Hepatocyte (in vitro differentiated cells): ENCODE data around the gene OVAAL. TPM values are rescaled to one million over a fixed set of nuclear protein-coding genes. Genes with fewer than 3 reads are reported as not detected.

Experiments
- DNase-seq: peaks from one replicate; pipeline ENCODE4 v3.0.0-alpha.2; 2016; ENCODE audit warnings: low spot score
- H2AFZ ChIP-seq: fragments of 200-600 bp; sonication (generic); 2 replicates; pipeline ENCODE4 v1.6.0; 2016; ENCODE audit warnings: antibody characterized with exemption, mild to moderate bottlenecking
- H3K27ac ChIP-seq: fragments of 200-600 bp; sonication (generic); 2 replicates; pipeline ENCODE4 v1.5.1; 2016; ENCODE audit warnings: mild to moderate bottlenecking
- H3K27me3 ChIP-seq: fragments of 200-600 bp; sonication (generic); 2 replicates; pipeline ENCODE4 v1.6.1; 2016
- H3K36me3 ChIP-seq: fragments of 200-600 bp; sonication (generic); replicated peaks from 2 replicates; pipeline ENCODE4 v1.5.1; 2016; ENCODE audit warnings: low read depth; ENCODE audit not compliant: insufficient read depth
- H3K4me1 ChIP-seq: fragments of 200-600 bp; sonication (generic); 2 replicates; pipeline ENCODE4 v1.5.1; 2016; ENCODE audit warnings: mild to moderate bottlenecking, moderate library complexity; ENCODE audit not compliant: insufficient read depth
- H3K4me2 ChIP-seq: fragments of 200-600 bp; sonication (generic); 2 replicates; pipeline ENCODE4 v1.6.0; 2016
- H3K4me3 ChIP-seq: fragments of 200-600 bp; sonication (generic); 2 replicates; pipeline ENCODE4 v1.5.1; 2016; ENCODE audit warnings: mild to moderate bottlenecking
- H3K79me2 ChIP-seq: fragments of 200-600 bp; sonication (generic); 2 replicates; pipeline ENCODE4 v1.6.0; 2017; ENCODE audit warnings: mild to moderate bottlenecking
- H3K9me2 ChIP-seq: fragments of 200-600 bp; sonication (generic); replicated peaks from 2 replicates; pipeline ENCODE4 v1.6.0; 2017; ENCODE audit warnings: mild to moderate bottlenecking; ENCODE audit not compliant: insufficient read depth
- H3K9me3 ChIP-seq: fragments of 200-600 bp; sonication (generic); 2 replicates; pipeline ENCODE4 v1.5.1; 2016; ENCODE audit warnings: low read depth, mild to moderate bottlenecking
- H4K20me1 ChIP-seq: fragments of 200-600 bp; sonication (generic); 2 replicates; pipeline ENCODE4 v1.6.0; 2016; ENCODE audit warnings: mild to moderate bottlenecking; ENCODE audit not compliant: insufficient read depth, poor library complexity, severe bottlenecking
- CTCF ChIP-seq: fragments of 200-600 bp; sonication (generic); IDR thresholded peaks from 2 replicates; pipeline ENCODE4 v1.5.1; 2016; ENCODE audit warnings: antibody characterized with exemption, mild to moderate bottlenecking; ENCODE audit not compliant: poor library complexity
- EZH2 ChIP-seq: fragments of 200-600 bp; sonication (generic); IDR thresholded peaks from 2 replicates; pipeline ENCODE4 v1.6.1; 2016; ENCODE audit warnings: antibody characterized with exemption, mild to moderate bottlenecking, borderline replicate concordance
- EZH2phosphoT487 ChIP-seq: fragments of 200-600 bp; sonication (generic); IDR thresholded peaks from one replicate; pipeline ENCODE4 v1.6.1; 2018; ENCODE audit warnings: antibody characterized with exemption, mild to moderate bottlenecking, low read depth, moderate library complexity; ENCODE audit not compliant: unreplicated experiment, severe bottlenecking
- WGBS: methylation state at CpG from one replicate; pipeline ENCODE4 v1.1.6; 2016; ENCODE audit warnings: low lambda C conversion rate; ENCODE audit errors: missing lambda C conversion rate; 5-methylcytosine and 5-hydroxymethylcytosine counted together
- polyA plus RNA-seq: library from polyadenylated mRNA; unstranded; fragments of >200 nt; fragmentation: Nextera tagmentation; extraction: Ambion mirVana; gene quantifications from 2 replicates; pipeline ENCODE4 v1.2.1, GENCODE V29; 2016
- total RNA-seq: library from RNA; depleted of rRNA; stranded (reverse); fragments of >200 nt; gene quantifications from 2 replicates; pipeline ENCODE4 v1.2.3, GENCODE V29; 2014

The OVAAL gene
- total and polyA plus RNA-seq, 2 experiments from 2014 or later: not detected

GRCh38 chr1:180563026-180563827 lies 4.5 kb downstream of the OVAAL start:
- Histone ChIP-seq H3K79me2 (no peaks in the 10 kb centered on the region), H3K27ac (peak overlapping the region; percentile 49), H3K9me2 (no peaks in the 10 kb centered on the region), H3K4me2 (no peak overlapping the region), H3K4me3 (no peak overlapping the region), H3K4me1 (peaks cover 32% of the 10 kb centered on the region), H3K36me3 (no peaks in the 10 kb centered on the region), H3K27me3 (no peaks in the 10 kb centered on the region), H3K9me3 (no peaks in the 10 kb centered on the region), H2AFZ (peak overlapping the region; percentile 23), H4K20me1 (no peaks in the 10 kb centered on the region)
- TF ChIP-seq EZH2phosphoT487 (no peak), CTCF (no peak), EZH2 (no peak)
- DNase-seq: peak; percentile 50
- WGBS: 76% methylated on average over 14 of the region's 14 CpGs

- Histone ChIP-seq H3K36me3 (no peaks in the 10 kb centered on the region), H3K27ac (no peak overlapping the region), H3K9me3 (no peaks in the 10 kb centered on the region), H2AFZ (no peak overlapping the region), H3K4me1 (peaks cover 31% of the 10 kb centered on the region), H3K27me3 (no peaks in the 10 kb centered on the region), H3K4me2 (no peak overlapping the region), H3K9me2 (no peaks in the 10 kb centered on the region), H3K4me3 (no peak overlapping the region), H3K79me2 (no peaks in the 10 kb centered on the region), H4K20me1 (no peaks in the 10 kb centered on the region)
- TF ChIP-seq EZH2 (no peak), CTCF (no peak), EZH2phosphoT487 (no peak)
- 90% methylated on average over 4 of the region's 4 CpGs for WGBS
- no peak for DNase-seq
Observed at GRCh38 chr1:180565121-180565871, 6.5 kb downstream of the OVAAL start.

- peaks cover 27% of the 10 kb centered on the region for H3K4me1 ChIP-seq
- no peak for TF ChIP-seq CTCF
Observed at GRCh38 chr1:180566026-180566425, 7.3 kb downstream of the OVAAL start.

More at GRCh38 chr1:180566026-180566425, 7.3 kb downstream of the OVAAL start:
- Histone ChIP-seq H2AFZ (no peak overlapping the region), H3K4me2 (no peak overlapping the region), H3K36me3 (no peaks in the 10 kb centered on the region), H3K79me2 (no peaks in the 10 kb centered on the region), H3K27me3 (no peaks in the 10 kb centered on the region), H4K20me1 (no peaks in the 10 kb centered on the region), H3K9me2 (no peaks in the 10 kb centered on the region), H3K4me3 (no peak overlapping the region), H3K9me3 (no peaks in the 10 kb centered on the region), H3K27ac (no peak overlapping the region)
- DNase-seq: no peak
- WGBS: 86% methylated on average over 6 of the region's 6 CpGs
